Glomerular visceral epithelial cell (primary cell): ENCODE measurements around the gene PGP.
A peak's percentile ranks its signal among the peaks of the same experiment; 100 is the strongest.
"Not testable (repeated sequence)": the region's sequence is repeated elsewhere in the genome, so short reads cannot be mapped to it uniquely, and the experiment has no call there.

Experiments
- DNase-seq: peaks from one replicate; pipeline ENCODE4 v3.0.0-alpha.2; 2016; ENCODE audit errors: extremely low spot score

The PGP gene, protein sequence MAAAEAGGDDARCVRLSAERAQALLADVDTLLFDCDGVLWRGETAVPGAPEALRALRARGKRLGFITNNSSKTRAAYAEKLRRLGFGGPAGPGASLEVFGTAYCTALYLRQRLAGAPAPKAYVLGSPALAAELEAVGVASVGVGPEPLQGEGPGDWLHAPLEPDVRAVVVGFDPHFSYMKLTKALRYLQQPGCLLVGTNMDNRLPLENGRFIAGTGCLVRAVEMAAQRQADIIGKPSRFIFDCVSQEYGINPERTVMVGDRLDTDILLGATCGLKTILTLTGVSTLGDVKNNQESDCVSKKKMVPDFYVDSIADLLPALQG

GRCh38 chr16:2214719-2214968, at the start of gene PGP:
Gene PGP (minus strand): TSS chr16:2214840. CDS start chr16:2214777, 63 bp downstream.
- no peak for DNase-seq

- not testable (repeated sequence) for DNase-seq
Observed at GRCh38 chr16:2263026-2263425, 48.4 kb upstream of the PGP start.

GRCh38 chr16:2260250-2260649, 45.6 kb upstream of the PGP start:
- no peak for DNase-seq

- DNase-seq: not testable (repeated sequence)
Observed at GRCh38 chr16:2258530-2258929, 43.9 kb upstream of the PGP start.

- no peak for DNase-seq
Observed at GRCh38 chr16:2257726-2258125, 43.1 kb upstream of the PGP start.

GRCh38 chr16:2256531-2257140, 42.0 kb upstream of the PGP start:
- no peak for DNase-seq

- no peak for DNase-seq
Observed at GRCh38 chr16:2253293-2253692, 38.7 kb upstream of the PGP start.

DNA sequence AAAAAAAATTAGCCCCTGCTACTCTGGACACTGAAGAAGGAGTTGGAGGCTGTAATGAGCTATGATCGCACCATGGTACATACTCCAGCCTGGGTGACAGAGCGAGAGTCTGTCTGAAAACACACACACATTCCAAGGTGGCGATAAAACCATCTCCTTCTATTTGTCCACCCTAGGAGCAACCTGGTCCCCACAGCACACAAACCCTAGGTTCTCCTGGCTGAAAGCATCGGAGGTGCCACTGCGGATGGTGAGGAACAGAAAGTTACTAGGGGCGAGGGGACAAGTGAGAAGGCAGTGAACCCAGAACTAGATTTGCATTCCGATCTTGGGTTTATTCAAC, 38.1 kb upstream of the PGP start:
- no peak for DNase-seq

DNA sequence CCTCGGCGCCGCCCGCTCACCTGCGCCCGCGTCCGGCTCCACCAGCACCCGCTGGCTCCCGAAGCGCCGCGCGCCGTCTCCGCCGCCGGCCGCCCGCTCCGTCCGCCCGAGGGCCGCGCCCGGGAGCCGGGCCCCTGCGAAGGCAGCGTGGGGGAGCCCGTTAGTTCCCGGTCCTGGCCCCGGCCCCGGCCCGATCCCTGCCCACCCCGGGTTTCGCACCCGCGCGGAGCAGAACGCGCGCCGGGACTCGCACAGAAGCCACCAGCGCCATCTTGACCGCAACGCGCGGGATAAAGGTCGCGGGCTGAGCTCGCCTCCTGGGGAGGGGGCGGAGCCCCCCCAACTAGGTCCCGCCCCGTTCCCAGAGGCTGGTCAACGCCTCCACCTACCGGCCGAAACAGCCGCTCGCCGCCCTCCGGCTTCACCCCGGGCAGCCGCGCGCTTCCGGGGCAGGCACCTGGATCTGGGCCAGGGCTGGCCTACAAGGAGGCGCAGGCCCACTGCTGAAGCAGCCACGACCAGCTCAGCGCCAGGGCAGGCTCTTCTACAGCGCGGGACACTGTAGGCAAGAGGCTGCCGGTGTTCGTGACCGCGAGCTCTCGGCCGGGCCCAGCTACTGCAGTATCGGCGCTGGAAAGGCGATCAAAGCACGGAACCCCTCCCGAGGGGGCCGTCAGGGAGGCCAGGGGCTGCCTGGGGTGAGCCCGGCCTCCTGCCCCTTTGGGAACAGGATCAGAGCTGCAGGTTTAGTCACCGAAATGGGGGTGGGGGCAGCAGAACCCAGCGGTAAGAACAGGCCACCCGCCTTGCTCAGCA, 36.9 kb upstream of the PGP start, which contains the start of gene ECI1:
Gene ECI1 (minus strand): TSS at position 292 of the 816 bp plus-strand sequence. CDS start 21 bp downstream, at position 271.
- DNase-seq: peak; percentile 97

GRCh38 chr16:2250652-2251295, 36.1 kb upstream of the PGP start:
- peak; percentile 36 for DNase-seq

DNA sequence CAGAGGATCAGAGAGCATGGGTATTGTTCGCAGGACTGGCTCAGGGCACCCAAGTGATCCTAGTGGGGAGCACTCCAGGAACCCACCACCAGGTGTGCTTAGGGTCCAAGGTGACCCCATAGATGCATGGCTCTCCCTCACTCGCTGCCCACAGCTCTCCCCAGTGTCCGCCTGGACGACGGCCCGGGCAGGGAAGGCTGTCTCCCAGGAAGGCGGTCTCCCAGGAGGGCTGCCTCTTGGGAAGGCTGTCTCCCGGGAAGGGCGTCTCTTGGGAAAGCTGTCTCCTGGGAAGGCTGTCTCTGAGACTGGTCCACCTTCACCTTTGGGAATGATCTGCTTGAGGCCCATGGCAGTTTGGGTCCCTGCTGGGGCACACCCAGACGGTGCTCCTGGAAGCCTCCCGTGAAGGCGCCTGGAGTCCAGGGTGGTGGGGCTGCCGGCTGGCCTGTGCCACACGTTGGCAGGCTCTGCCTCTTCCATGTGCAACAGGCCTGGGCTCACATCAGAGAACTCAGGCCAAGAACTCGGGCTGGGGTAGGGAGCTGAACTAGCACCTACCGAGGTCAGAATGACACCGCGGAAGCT, 31.8 kb upstream of the PGP start:
- no peak for DNase-seq

DNA sequence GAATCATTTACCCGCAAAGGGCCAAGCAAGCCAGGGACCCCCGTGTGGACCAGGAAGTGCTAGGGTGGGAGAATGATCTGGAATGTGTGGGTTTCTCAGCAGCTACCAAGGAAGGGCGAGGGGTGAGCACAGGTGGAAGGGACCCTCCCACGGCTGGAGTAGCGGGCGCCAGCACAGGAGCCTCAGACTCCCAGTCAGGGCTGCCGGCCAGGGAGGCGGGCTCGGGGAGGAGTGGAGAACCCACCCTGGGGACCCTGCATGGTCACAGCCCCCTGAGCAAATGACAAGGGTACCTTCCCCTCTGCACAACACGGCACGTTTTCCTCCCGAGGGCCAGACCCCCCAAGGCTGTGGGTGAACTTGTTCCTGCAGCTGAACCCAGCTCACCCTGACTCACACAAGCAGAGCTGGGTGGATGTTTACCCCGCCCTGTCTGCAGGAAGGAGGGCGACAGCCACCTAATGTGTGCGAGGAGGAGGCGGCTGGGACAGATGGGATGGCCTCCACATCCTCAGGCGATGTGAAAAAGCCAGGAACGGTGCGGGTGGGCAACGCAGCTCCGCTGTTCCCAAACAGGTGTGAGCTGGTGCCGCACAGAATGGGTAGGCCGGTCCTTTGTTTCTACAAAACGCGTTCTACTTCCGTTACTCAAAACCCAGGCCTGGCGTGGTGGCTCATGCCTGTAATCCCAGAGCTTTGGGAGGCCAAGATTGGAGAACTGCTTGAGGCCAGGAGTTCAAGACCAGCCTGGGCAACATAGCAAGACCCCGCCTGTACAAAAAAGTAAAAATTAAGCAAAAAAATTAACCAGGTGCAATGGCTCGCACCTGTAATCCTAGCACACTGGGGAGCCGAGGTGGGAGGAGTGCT, 30.5 kb upstream of the PGP start:
- DNase-seq: no peak

- DNase-seq: no peak
Observed at GRCh38 chr16:2244301-2244700, 29.7 kb upstream of the PGP start.

DNA sequence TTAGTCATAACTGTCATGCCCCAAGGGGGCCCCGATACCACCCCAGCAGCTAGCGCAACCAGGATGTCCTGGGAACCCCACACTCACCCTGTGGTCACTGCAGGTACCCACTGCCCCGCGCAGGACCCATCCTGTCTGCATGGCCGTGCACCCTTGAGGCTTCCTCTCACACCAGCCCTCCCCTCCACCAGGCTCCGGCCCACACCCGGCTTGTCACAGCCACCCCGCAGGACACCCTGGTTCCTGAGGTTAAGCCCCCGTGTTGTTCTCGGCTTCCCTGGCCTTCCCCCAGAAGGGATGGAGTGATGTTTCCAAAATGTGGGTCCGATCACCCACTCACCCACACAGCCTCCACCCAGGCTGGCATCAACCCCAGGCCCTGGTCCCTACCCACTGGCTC, 29.1 kb upstream of the PGP start:
- DNase-seq: no peak

- no peak for DNase-seq
Observed at GRCh38 chr16:2243031-2243528, 28.4 kb upstream of the PGP start.

- no peak for DNase-seq
Observed at GRCh38 chr16:2242598-2242997, 28.0 kb upstream of the PGP start.

DNA sequence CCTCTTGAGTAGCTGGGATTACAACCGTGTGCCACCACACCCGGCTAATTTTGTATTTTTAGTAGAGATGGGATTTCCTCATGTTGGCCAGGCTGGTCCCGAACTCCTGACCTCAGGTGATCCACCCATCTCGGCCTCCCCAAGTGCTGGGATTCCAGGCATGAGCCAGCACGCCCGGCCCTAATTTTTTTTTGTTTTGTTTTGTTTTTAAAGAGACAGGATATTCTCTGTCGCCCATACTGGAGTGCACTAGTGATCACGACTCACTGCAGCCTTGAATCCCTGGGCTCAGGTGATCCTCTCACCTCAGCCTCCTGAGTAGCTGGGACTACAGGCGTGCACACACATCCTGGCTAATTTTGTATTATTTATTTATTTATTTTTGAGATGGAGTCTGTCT, 25.7 kb upstream of the PGP start:
- DNase-seq: not testable (repeated sequence)

DNA sequence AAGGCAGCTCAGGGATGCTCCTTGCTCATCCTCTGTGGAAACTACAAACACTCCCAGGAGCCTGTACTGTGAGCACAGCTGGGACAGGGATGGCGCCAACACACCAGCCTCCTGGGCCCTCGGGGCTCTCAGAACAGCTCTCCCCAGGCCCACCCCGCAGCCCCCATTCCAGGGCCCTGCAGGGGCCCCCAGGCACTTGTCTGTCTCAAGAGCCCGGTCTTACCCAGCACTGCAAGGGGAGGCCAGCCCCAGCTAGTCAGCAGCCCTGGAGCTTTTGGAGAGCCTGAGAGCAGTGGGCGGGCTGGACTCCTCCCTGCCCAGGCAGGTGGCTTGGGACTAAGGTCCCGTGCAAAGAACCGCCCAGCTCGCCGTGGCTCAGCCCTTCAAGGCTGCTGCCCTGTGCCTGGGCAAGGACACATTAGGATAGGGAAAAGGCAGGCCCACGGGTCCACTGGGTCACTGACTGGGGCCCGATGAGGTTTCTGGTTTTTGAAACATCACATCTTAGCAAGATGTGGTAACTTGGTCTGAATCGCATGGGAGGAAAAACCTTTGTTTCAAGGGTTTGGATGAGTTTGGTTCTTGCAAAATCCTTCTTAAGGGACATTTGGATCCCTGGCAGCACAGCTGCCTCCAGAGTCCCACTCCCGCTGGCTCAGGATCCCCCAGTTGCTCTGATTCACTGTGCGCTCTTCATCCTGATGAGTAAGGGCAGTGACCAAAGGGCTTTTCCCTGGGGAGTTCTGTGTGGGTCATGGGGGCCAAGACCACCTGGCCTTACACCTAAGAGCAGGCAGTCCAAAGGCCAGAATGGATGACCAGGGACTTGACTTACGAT, 24.4 kb upstream of the PGP start:
- DNase-seq: no peak

DNA sequence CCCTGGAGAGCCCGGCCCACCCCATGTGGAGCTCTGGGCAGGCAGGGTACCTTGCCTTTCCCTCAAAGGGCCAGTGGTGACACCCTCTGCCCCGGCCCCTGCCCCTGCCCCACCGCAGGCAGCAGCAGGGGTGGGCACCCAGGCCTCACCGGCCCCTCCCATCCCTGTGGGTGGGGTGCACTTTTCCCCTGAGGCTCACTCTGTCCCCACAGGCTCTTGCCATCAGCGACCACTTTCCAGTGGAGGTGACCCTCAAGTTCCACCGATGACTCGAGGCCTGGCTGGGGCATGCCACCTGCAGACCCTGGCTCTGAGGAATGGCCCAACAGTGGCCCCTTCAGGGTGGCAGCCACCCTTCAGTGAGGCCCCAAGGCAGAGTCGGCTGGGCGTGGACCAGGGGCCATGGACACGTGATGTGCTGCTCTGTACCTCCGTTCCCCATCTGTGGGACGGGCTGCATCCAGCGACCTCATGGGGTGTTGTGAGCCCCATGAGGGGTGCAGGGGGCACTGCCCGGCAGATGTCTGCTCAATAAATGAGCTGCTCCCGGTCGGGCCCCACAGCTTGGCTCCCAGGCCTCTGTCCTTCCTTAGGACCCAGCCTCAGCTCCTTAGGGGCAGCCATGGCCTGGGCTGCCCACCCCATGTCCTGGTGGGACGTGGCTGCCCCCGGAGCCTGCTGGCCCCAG, 23.7 kb upstream of the PGP start:
- no peak for DNase-seq
